GM18502 (cell line): ENCODE measurements around the gene C19orf47.

Experiments
- ATAC-seq: cut with Tn5 transposase; IDR thresholded peaks from one replicate; pipeline ENCODE4 v1.9.1; 2021; ENCODE audit warnings: mild to moderate bottlenecking; ENCODE audit not compliant: unreplicated experiment, poor library complexity

C19orf47 gene

DNA sequence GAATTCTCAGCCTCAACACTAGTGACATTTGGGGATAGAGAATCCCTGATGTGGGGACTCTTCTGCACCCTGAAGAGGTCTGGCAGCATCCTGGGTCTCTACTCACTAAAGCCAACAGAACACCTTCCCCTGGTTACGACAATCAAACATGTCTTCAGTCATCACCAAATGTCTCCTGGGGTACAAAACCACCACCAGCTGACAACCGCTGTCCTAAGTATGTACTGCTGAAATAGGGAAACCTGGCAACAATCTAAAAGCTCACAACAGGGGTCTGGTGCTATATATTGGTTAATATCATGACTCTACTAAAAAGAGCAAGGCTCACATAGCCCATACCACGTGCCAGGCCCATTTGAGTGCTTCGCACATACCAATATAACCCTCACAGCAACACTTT, 76.5 kb downstream of the C19orf47 start:
- ATAC-seq, result no peak

GRCh38 chr19:40270362-40271089, 77.7 kb downstream of the C19orf47 start:
- no peak for ATAC-seq
